NCI-H524 (cell line): ENCODE measurements around the gene MGAT1.
"Not testable (repeated sequence)": the region's sequence is repeated elsewhere in the genome, so short reads cannot be mapped to it uniquely, and the experiment has no call there.

Experiments
- DNase-seq, 2 experiments: peaks; one replicate each; lab custom pipeline; 2025; lab: John Stamatoyannopoulos, UW

MGAT1 gene

DNA sequence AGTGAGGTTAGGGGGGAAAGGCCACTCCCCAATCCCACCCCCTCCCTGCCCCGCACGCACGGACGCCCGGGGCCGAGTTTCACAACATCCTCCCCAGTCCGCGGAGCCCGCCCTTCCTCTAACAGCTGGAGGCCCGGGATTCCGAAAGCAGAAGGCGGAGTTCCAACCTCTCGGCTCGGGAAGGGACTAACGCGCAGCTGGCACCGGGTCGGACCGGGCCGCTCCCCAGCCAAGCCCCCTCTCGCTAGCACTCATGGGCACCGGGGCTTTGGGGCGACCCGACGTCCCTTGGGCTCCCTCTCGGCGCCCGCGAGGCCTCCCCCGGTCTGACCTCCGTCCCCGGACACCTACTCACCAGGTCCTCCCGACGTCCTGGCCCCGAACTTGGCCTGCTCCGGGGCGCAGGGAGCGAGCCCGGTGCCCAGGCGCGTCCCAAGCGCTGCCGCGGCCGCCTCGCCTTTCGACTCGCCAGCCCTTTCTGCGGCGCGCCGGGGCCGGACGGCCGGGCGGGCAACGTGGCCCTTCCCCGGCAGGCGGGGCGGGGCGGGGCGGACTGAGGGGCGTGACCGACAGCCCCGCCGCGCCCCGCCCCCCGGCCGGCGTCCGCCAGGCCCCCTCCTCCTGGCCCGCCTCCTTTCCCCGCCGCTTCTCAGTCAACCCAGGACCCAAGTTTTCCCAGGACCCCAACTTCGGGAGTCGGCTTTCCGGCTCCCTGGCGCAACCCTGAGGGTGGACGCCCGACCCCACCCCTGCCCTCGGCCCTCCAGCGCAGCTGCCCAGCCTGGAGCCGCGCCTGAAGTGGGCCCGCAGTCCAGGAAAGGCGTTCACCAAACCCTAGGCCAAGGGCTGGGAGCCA lies at the start of gene MGAT1:
MGAT1 (minus strand) TSS at position 482 of the 856 bp plus-strand sequence. CDS start 9,835 bp downstream, outside the sequence.
- peak in 1 of 2 experiments; percentile 25 for DNase-seq

DNA sequence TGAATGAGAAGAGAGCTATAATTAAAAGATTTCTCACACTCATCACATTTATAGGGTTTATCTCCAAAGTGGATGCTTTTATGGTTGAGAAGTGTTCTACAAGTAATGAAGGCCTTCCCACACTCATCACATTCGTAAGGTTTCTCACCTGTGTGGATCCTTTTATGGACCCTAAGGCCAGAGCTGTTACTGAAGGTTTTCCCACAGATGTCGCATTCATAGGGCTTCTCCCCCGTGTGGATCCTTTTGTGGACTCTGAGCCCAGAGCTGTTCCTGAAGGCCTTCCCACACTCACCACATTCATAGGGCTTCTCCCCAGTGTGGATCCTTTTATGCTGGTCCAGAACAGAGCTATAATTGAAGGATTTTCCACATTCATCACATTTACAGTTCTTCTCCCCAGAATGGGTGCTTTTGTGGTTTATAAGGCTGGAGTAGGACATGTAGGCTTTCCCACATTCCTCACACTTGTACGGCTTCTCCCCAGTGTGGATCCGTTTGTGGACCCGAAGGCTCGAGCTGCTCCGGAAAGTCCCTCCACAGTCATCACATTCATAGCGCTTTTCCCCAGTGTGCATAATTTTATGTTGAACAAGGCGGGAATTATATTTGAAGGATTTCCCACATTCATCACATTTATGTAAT lies 48.0 kb upstream of the MGAT1 start:
- DNase-seq, result no peak

DNA sequence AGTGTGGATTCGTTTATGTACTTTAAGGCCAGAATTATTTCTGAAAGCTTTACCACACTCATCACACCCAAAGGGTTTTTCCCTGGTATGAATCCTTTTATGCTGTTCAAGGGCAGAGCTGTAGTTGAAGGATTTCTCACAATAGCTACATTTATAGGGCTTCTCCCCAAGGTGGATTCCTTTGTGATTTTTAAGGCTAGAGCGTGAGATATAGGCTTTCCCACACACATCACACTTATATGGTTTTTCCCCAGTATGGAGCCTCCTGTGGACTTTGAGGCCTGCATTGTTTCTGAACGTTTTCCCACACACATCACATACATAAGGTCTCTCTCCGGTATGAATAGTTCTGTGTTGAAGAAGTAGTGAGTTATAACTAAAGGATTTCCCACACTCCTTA lies 47.2 kb upstream of the MGAT1 start:
- DNase-seq, result no peak

DNA sequence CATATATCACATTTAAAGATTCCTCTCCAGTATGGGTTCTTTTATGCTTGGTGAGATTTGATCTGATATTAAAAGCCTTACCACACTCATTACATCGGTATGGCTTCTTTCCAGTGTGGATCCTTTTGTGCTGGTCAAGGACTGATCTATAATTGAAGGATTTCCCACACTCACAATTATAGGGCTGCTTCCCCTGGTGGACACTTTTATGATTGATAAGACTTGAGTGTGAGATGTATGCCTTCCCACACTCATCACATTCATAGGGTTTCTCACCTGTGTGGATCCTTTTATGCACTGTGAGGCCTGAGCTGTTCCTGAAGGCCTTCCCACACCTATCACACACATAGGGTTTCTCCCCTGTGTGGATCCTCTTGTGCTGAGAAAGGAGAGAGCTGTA lies 46.3 kb upstream of the MGAT1 start:
- DNase-seq, result no peak

DNA sequence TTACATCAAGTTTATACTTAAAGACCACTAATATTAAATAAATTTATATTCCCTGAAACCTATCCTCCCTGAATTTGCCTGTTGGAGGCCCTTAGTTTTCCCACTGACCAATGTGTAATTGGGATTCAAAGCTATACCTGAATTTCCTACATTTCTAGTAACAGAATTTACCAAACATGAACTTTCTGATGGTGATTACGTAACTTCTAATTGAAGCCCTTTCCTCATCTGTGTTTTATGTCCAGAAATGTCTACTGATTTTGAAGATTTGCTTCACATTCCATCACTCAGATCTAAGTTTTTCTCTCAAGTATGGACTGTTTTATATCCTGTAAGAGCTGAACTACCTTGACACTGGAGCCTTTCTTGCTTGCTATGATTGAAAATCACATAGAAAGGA lies 45.7 kb upstream of the MGAT1 start:
- no peak for DNase-seq

DNA sequence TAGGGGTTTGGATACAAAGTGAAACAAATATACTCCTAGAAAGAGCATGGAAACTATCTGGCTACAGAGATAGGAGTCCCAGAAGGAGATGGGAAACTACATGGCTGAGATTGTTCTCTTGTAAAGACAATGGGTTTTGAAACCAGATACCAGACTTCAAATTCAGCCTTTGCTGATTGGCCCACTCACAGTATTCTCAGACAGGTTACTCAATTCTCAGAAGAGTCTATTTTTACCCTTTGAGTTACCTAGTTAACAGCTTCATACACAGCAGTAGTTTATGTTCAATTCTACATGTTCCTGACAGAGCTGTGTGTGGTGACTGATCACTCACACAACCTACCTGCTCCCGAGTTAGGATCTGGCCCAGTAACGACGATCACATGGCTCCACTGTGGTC lies 44.4 kb upstream of the MGAT1 start:
- DNase-seq, result no peak

DNA sequence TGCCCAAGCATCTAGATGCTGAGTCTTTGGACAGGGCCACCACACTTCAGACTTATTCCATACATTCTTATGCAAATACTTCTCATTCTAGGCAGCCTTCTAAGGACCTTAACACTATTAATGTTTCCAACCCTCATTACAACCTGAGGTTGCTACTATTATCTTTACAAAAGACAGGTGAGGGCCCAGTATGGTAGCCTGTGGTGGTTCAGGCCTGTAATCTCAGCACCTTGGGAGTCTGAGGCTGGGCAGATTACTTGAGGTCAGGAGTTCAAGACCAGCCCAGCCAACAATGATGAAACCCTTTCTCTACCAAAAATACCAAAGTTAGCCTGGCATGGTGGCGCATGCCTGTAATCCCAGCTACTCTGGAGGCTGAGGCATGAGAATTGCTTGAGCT lies 42.3 kb upstream of the MGAT1 start:
- DNase-seq, result no peak

DNA sequence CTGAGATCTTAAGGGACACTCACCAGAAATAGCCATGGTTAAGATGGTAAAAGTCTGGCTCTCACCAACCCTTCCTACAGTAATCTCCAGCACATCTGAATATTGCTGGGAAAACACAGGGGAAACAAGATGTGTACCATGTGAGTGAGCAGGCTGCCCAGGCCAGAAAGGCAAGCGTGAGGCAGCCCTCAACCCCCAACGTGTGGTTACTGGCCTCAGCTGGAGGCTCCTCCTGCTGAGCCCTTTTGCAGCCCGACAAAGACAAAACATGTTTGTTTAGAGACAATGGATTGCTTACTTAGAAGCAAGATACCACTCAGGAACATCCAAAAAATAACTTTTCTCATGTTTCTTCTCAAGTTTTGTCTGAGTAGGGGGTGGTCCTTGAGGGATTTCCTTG lies 41.8 kb upstream of the MGAT1 start:
- DNase-seq, result no peak

DNA sequence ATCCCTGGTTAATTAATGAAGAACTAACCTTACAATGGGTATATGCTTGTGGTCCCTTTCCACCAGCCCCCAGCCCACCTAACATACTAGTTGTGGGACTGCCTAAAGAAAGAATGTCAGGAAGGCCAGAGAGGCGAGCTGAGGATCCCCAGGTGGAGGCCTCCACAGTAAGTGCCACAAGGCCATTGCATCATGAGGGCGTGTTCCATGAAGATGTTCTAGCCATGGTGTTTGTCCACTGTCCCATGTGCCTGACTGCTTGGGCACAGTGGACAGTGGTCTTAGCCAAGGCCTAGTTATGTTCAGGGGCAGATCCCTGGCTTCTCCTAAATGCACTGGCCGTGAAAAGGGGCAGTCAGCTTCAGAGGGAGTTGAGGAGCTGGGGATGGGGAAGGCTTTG lies 37.3 kb upstream of the MGAT1 start:
- no peak for DNase-seq

DNA sequence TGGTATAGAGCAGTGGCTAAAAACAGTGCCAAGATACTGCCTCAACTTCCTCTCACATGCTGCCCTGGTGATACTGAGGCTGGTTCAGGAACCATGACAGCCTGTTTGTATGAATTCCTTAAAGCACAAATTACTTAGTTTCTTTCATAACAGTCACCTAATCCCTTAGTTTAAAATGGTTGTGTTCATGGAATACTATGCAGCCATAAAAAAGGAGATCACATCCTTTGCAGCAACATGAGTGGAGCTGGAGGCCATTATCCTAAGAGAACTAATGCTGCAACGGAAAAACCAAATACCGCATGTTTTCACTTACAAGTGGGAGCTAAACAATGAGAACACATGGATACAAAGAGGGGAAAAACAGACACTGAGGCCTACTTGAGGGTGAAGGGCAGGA lies 36.6 kb upstream of the MGAT1 start:
- no peak for DNase-seq

DNA sequence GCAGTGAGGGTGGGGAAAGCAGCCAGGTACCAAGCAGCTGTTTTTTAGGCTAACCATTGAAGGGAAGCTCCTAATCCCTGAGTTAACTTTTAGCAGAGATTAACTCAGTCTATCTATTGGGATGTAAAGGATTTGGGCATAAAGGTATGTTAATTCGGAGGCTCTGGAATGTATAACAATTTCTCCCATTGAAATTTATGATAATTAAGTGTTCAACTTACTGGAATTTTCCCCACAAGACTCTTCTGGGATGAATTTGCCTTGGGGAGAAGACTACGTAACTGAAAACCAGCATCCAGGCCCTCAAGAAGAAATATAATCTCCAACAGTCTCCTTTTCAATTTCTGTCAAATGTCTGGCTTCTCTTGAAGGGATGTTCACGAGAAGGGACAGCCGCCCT lies 34.9 kb upstream of the MGAT1 start:
- DNase-seq, result no peak

DNA sequence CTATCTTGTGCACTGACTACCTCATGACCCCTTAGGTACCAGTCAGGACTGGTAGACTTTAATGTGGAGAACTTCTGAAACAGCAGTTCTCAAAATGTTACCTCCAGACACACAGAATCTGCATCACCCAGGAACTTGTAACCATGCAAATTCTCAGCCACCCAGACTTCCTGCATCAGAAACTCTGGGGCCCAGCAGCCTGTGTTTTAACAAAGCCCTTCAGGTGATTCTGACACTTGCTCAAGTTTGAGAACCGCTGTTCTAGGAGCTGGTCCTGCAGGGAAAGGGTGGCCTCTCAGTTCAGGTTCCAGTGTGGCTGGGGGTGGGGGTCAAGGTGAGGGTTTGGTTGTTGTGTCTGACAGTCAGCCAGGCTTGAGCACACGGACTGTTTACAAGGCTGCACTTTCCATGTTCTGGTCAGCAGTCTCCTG lies 30.0 kb upstream of the MGAT1 start:
- DNase-seq, result no peak

DNA sequence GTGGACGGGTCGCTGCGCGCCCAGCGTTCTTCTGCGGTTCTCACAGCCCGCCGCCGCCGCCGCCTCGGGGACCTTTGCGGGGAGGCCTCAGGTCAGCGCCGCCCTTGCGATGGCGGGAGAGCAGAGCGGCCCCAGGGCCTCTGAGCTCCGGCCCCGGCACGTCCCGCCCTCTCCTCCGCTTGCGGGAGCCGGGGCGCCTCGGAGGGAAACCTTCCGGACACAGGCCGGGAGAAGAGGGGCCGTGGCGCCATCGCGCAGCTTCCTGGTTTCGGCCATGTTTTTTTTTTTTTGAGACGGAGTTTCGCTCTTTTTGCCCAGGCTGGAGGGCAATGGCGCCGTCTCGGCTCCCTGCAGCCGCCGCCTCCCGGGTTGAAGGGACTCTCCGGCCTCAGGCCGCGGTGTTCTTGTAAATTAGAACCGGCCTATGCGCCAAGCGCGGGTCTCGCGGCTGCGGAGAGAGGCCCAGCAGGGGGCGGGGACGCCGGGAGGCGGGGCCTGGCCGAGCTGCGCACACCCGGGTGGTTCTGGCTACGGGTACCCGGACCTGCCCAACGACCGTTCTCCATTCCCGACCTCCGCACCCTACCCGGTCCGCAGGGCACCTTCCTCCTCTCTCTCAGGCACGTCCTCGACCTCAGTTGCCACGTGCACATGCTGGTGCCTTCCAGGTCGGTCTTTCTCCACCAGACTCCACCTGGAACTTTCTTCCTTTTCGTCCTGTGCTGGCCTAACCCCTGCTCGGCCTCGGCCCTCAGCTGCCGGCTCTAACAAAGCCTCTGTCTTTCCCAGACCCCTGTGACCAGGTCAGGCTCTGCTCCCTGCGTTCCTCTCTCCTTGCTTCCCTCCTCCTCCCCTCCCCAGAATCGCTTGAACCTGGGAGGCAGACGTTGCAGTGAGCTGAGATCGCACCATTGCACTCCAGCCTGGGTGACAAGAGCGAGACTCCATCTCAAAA lies 28.8 kb upstream of the MGAT1 start:
- peak in 1 of 2 experiments; percentile 37 for DNase-seq

DNA sequence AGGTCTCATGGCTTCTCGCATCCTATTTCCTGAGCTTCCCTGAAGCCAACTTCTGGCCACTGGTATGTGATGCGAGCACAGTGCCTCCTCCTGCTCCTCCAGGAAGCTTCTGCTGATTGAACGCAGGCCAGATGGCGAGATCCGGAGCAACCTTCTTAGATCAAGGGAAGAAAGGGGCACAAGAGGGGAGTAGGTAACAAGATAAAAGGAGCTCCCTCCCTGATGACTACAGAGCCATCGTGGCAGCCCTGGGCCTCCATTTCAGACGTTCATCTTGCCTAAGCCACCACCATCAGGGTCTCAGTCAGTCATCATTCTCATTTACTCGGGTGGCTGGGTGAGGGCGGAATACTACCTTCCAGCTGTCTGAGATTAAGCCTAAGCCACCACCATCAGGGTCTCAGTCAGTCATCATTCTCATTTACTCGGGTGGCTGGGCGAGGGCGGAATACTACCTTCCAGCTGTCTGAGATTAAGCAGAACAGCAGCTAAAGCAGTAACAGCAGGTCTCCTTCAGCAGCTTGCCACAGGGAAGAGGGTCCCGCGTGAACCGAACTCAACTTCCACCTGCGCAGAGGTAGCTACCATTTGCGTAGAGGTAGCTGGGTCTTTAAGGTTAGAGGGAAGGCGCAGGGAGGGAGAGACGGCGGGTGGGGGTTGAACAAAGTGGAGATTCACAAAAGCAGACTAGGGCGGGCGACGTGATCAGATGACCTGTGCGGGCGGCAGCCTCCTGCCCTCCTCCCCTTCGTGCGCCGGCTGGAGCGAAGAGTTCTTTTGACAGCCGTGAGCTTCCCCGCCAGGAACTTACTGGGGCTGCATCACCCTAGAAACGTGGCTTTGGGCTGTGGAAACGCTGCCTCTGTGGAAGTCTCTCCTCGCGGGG lies 27.9 kb upstream of the MGAT1 start:
- DNase-seq, result peak; percentile 24 to 69

DNA sequence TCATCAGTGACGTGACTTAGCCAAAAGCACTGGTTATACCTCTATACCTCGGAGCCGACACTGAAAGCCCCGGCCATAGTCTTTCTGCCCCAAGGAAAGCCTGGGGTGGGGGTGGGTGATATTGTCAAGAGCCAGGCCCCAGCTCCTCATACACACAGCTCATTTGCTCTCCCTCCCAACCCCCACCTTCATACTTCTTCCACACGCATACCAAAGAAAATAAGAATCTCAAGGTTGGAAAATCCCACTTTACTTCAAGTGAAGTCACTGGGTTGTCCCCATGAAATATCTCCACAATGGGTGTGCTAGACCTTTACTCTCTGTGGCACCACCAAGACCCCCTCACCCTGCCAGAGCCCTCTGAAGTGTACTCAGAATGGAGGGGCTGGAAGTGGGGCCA lies 27.1 kb upstream of the MGAT1 start:
- no peak for DNase-seq

DNA sequence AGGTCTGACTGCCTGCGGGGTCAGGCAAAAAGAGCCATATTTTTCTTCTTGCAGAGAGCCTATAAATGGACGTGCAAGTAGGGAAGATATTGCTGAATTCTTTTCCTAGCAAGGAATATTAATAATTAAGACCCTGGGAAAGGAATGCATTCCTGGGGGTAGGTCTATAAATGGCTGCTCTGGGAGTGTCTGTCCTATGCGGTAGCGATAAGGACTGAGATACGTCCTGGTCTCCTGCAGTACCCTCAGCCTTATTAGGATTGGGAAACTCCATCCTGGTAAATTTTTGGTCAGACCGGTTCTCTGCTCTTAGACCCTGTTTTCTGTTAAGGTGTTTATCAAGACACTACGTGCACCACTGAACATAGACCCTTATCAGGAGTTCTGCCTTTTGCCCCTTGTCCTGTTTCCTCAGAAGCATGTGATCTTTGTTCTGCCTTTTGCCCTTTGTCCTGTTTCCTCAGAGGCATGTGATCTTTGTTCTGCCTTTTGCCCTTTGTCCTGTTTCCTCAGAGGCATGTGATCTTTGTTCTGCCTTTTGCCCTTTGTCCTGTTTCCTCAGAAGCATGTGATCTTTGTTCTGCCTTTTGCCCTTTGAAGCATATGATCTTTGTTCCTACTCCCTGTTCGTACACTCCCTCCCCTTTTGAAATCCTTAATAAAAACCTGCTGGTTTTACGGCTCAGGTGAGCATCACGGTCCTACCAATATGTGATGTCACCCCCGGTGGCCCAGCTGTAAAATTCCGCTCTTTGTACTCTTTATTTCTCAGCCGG lies 26.3 kb upstream of the MGAT1 start:
- DNase-seq, result not testable (repeated sequence)

DNA sequence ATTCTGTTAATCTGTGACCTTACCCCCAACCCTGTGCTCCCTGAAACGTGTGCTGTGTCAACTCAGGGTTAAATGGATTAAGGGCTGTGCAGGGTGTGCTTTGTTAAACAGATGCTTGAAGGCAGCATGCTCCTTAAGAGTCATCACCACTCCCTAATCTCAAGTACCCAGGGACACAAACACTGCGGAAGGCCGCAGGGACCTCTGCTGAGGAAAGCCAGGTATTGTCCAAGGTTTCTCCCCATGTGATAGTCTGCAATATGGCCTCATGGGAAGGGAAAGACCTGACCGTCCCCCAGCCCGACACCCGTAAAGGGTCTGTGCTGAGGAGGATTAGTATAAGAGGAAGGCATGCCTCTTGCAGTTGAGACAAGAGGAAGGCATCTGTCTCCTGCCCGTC lies 24.8 kb upstream of the MGAT1 start:
- peak; percentile 66 to 76 for DNase-seq

DNA sequence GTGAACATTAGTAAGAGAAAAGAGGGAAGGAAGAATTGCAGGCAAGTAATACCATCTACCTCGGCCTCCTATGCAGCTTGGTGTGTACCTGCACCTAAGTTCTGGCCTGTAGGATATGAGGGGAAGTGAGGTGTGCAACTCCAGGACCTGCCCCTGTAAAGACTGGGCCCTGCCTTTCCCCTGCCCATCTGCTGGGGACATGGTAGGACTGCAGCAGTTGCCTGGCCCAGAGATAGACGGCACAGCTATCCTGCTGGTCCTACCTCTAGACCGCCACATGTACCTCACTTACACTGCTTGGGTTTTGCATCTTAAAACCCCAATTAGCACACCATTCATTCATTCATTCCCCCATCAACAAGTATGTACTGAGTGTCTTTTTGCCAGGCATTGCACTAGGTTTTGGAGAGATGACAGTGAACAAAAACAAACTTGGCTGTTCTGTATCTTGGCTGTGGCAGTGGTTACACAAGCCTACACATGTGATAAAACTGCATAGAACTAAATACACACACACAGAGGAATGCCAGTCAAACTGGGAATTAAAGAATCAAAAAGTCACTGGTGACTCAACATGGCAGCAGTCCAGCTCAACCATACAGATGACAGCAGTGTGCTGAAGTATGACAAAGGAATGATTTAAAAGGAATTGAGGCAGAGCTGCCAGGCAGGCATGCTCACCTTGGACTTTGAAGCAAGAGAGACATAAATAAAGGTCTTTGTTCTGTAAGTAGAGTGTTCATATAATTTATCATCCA lies 23.3 kb upstream of the MGAT1 start:
- DNase-seq, result no peak

DNA sequence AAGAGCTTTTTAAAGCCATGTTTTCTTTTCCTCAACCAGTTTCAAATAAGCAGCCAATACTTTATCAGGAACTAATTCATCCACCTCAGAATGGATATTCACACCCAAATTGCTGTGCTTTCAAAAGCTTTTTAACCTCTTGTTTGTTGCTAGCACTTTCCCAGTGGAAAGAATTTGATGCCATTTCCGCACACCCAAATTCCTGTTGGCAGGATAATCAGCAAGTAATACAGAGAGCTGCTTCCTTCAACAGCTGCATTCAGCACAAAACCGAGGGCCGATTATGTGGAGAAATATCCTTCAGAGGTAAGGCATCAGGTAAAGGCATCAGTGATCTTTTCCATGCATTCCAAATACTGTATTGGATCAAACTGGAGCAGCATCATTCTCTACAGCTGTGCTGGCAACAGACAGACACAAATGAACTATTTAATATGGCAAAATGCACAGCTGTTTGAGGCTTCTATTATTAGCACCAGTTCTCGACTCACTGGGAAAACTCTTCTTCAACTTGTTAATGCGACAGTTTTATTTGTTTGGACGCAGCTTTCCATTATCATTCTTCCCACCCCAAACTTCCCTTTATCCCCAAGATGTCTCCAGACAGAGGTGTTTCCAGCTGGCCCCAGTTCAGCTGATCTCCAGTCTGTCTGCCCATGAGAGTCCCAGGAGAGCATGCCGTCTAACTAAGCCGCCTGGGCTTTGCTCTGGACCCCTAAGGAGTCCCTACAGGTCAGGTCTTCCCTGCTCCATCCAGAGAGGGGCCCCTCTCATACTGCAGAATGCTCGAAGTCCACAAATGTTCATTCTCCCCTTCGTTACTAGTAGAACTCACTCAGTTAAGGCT lies 22.2 kb upstream of the MGAT1 start:
- no peak for DNase-seq
